ENCODE data around the gene EIF1AD. TPM values are rescaled to one million over a fixed set of nuclear protein-coding genes. Genes with fewer than 3 reads are reported as not detected.

Gene EIF1AD
- total RNA-seq, 4 donors from 2014 or later, result 12.1 to 33.5 (median 25.4) TPM

GRCh38 chr11:66017321-66017720 lies 15.4 kb upstream of the EIF1AD start:
- no peak for TF ChIP-seq CTCF (IDR thresholded peaks at IDR 0.05; ENCODE audit: low read depth)

GRCh38 chr11:66016793-66017177 lies 14.8 kb upstream of the EIF1AD start:
- no peak for TF ChIP-seq CTCF (IDR thresholded peaks at IDR 0.05; ENCODE audit: low read depth)

- TF ChIP-seq CTCF (IDR thresholded peaks at IDR 0.05; ENCODE audit: low read depth), result no peak
These were observed 14.2 kb upstream of the EIF1AD start for GRCh38 chr11:66015936-66016792.

GRCh38 chr11:66015454-66015881 lies 13.5 kb upstream of the EIF1AD start:
- no peak for TF ChIP-seq CTCF (IDR thresholded peaks at IDR 0.05; ENCODE audit: low read depth)

- TF ChIP-seq CTCF (IDR thresholded peaks at IDR 0.05; ENCODE audit: low read depth), result no peak
These were observed 13.0 kb upstream of the EIF1AD start for GRCh38 chr11:66014804-66015453.

GRCh38 chr11:66013762-66014100 lies 11.8 kb upstream of the EIF1AD start:
- no peak for TF ChIP-seq CTCF (IDR thresholded peaks at IDR 0.05; ENCODE audit: low read depth)

- TF ChIP-seq CTCF (IDR thresholded peaks at IDR 0.05; ENCODE audit: low read depth), result no peak
These were observed 11.2 kb upstream of the EIF1AD start for GRCh38 chr11:66012946-66013761.

Data from subcutaneous adipose tissue (tissue), 4 donors.